Measurements from ENCODE around the gene TRIM63. TPM values are rescaled to one million over a fixed set of nuclear protein-coding genes. Genes with fewer than 3 reads are reported as not detected.

TRIM63 gene
- total RNA-seq, 1 donor = 0.36 TPM

- Histone ChIP-seq H3K4me1 (ENCODE audit: insufficient read depth, low read length) (no peaks in the 10 kb centered on the region), H3K9me3 (ENCODE audit: low read depth, low read length) (no peaks in the 10 kb centered on the region), H3K27ac (ENCODE audit: low read depth, low read length) (no peak overlapping the region), H4K20me1 (ENCODE audit: insufficient read depth, low read length) (no peaks in the 10 kb centered on the region), H3K36me3 (ENCODE audit: insufficient read depth, low read length) (no peaks in the 10 kb centered on the region), H3K79me2 (ENCODE audit: insufficient read depth, low read length) (no peaks in the 10 kb centered on the region), H3K4me3 (ENCODE audit: insufficient read depth, low read length) (no peak overlapping the region), H3K27me3 (ENCODE audit: insufficient read depth, low read length) (peaks cover 81% of the 10 kb centered on the region), H2AFZ (ENCODE audit: low read length) (no peak overlapping the region), H3K4me2 (ENCODE audit: insufficient read depth, low read length) (no peak overlapping the region)
- DNase-seq (ENCODE audit: insufficient read length, low spot score, missing footprints) = peak; percentile 78
- TF ChIP-seq, protein P1, sequence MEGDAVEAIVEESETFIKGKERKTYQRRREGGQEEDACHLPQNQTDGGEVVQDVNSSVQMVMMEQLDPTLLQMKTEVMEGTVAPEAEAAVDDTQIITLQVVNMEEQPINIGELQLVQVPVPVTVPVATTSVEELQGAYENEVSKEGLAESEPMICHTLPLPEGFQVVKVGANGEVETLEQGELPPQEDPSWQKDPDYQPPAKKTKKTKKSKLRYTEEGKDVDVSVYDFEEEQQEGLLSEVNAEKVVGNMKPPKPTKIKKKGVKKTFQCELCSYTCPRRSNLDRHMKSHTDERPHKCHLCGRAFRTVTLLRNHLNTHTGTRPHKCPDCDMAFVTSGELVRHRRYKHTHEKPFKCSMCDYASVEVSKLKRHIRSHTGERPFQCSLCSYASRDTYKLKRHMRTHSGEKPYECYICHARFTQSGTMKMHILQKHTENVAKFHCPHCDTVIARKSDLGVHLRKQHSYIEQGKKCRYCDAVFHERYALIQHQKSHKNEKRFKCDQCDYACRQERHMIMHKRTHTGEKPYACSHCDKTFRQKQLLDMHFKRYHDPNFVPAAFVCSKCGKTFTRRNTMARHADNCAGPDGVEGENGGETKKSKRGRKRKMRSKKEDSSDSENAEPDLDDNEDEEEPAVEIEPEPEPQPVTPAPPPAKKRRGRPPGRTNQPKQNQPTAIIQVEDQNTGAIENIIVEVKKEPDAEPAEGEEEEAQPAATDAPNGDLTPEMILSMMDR (IDR thresholded peaks at IDR 0.05; ENCODE audit: extremely low read depth, low read depth, low read length) = no peak
Observed at GRCh38 chr1:26046246-26047095, 21.0 kb downstream of the TRIM63 start.

- DNase-seq (ENCODE audit: insufficient read length, low spot score, missing footprints) = peak; percentile 81
- Histone ChIP-seq H3K36me3 (ENCODE audit: insufficient read depth, low read length) (no peaks in the 10 kb centered on the region), H3K27ac (ENCODE audit: low read depth, low read length) (no peak within 1 kb of the TSS), H3K4me2 (ENCODE audit: insufficient read depth, low read length) (no peak within 1 kb of the TSS), H2AFZ (ENCODE audit: low read length) (no peak within 1 kb of the TSS), H3K9me3 (ENCODE audit: low read depth, low read length) (no peaks in the 10 kb centered on the region), H3K4me1 (ENCODE audit: insufficient read depth, low read length) (no peaks in the 10 kb centered on the region), H3K79me2 (ENCODE audit: insufficient read depth, low read length) (no peaks in the 10 kb centered on the region), H4K20me1 (ENCODE audit: insufficient read depth, low read length) (no peaks in the 10 kb centered on the region), H3K4me3 (ENCODE audit: insufficient read depth, low read length) (no peak within 1 kb of the TSS), H3K27me3 (ENCODE audit: insufficient read depth, low read length) (peaks cover 83% of the 10 kb centered on the region)
- TF ChIP-seq, protein P1 (IDR thresholded peaks at IDR 0.05; ENCODE audit: extremely low read depth, low read depth, low read length) = no peak
Observed at GRCh38 chr1:26045722-26046245, 21.6 kb downstream of the TRIM63 start, which contains the start of gene SLC30A2. Gene SLC30A2, minus strand, starts transcription at chr1:26046118. Its CDS starts 222 bp downstream, at chr1:26045896.

GRCh38 chr1:26044971-26045721 lies 22.3 kb downstream of the TRIM63 start:
- Histone ChIP-seq H3K4me2 (ENCODE audit: insufficient read depth, low read length) (no peak overlapping the region), H3K4me3 (ENCODE audit: insufficient read depth, low read length) (no peak overlapping the region), H3K79me2 (ENCODE audit: insufficient read depth, low read length) (no peaks in the 10 kb centered on the region), H3K9me3 (ENCODE audit: low read depth, low read length) (no peaks in the 10 kb centered on the region), H2AFZ (ENCODE audit: low read length) (no peak overlapping the region), H4K20me1 (ENCODE audit: insufficient read depth, low read length) (no peaks in the 10 kb centered on the region), H3K36me3 (ENCODE audit: insufficient read depth, low read length) (no peaks in the 10 kb centered on the region), H3K4me1 (ENCODE audit: insufficient read depth, low read length) (no peaks in the 10 kb centered on the region), H3K27ac (ENCODE audit: low read depth, low read length) (no peak overlapping the region), H3K27me3 (ENCODE audit: insufficient read depth, low read length) (peaks cover 80% of the 10 kb centered on the region)
- TF ChIP-seq, protein P1 (IDR thresholded peaks at IDR 0.05; ENCODE audit: extremely low read depth, low read depth, low read length) = no peak
- DNase-seq (ENCODE audit: insufficient read length, low spot score, missing footprints) = peak; percentile 65
